ENCODE data around the gene ADIRF. TPM values are rescaled to one million over a fixed set of nuclear protein-coding genes. Genes with fewer than 3 reads are reported as not detected.

Gene ADIRF
- total RNA-seq, 1 donor from 2014 or later: not detected

- Mint-ChIP-seq H3K9me3 (ENCODE audit: unreplicated experiment) (no peaks in the 10 kb centered on the region), H3K27ac (ENCODE audit: unreplicated experiment) (no peak overlapping the region), H3K4me3 (ENCODE audit: unreplicated experiment) (no peak overlapping the region), H3K27me3 (ENCODE audit: low read depth, unreplicated experiment) (peaks cover 9% of the 10 kb centered on the region), H3K4me1 (ENCODE audit: low read depth, unreplicated experiment) (peaks cover 12% of the 10 kb centered on the region), H3K36me3 (ENCODE audit: low read depth, unreplicated experiment) (peaks cover 3% of the 10 kb centered on the region)
- no peak overlapping the region for H3K9ac ChIP-seq (ENCODE audit: low read length)
- H3K79me2 ChIP-seq (ENCODE audit: insufficient read depth, low read length): no peaks in the 10 kb centered on the region
- H3K4me3 ChIP-seq (ENCODE audit: insufficient read depth, low read depth, low read length): no peak overlapping the region
- H3K36me3 ChIP-seq (ENCODE audit: insufficient read depth, low read length): no peaks in the 10 kb centered on the region
- no peak for FAIRE-seq
- TF ChIP-seq CTCF (IDR thresholded peaks at IDR 0.05; ENCODE audit: insufficient read depth, low read depth, low read length) (no peak), EZH2 (IDR thresholded peaks at IDR 0.05; ENCODE audit: insufficient read depth, low read length) (no peak)
- H3K4me2 ChIP-seq (ENCODE audit: low read length): no peak overlapping the region
- H4K20me1 ChIP-seq (ENCODE audit: insufficient read depth, low read length): no peaks in the 10 kb centered on the region
- no peak overlapping the region for H2AFZ ChIP-seq (ENCODE audit: low read depth, low read length)
- H3K4me1 ChIP-seq (ENCODE audit: insufficient read depth, low read length): peaks cover 27% of the 10 kb centered on the region
- H3K27ac ChIP-seq (ENCODE audit: low read depth, low read length): no peak overlapping the region
- DNase-seq (ENCODE audit: low read depth): no peak
- no peaks in the 10 kb centered on the region for H3K9me3 ChIP-seq (ENCODE audit: insufficient read depth, low read depth, low read length)
- H3K27me3 ChIP-seq (ENCODE audit: insufficient read depth, low read length): no peaks in the 10 kb centered on the region
Observed at GRCh38 chr10:86962981-86963310, 5.3 kb upstream of the ADIRF start.

GRCh38 chr10:86963341-86963919, 4.9 kb upstream of the ADIRF start:
- Mint-ChIP-seq H3K36me3 (ENCODE audit: low read depth, unreplicated experiment) (peaks cover 3% of the 10 kb centered on the region), H3K9me3 (ENCODE audit: unreplicated experiment) (no peaks in the 10 kb centered on the region), H3K27me3 (ENCODE audit: low read depth, unreplicated experiment) (peaks cover 9% of the 10 kb centered on the region), H3K27ac (ENCODE audit: unreplicated experiment) (no peak overlapping the region), H3K4me1 (ENCODE audit: low read depth, unreplicated experiment) (peaks cover 12% of the 10 kb centered on the region), H3K4me3 (ENCODE audit: unreplicated experiment) (no peak overlapping the region)
- Histone ChIP-seq H3K9ac (ENCODE audit: low read length) (no peak overlapping the region), H3K4me2 (ENCODE audit: low read length) (no peak overlapping the region), H3K4me3 (ENCODE audit: insufficient read depth, low read depth, low read length) (no peak overlapping the region), H3K36me3 (ENCODE audit: insufficient read depth, low read length) (no peaks in the 10 kb centered on the region), H3K27ac (ENCODE audit: low read depth, low read length) (no peak overlapping the region), H3K27me3 (ENCODE audit: insufficient read depth, low read length) (no peaks in the 10 kb centered on the region), H3K4me1 (ENCODE audit: insufficient read depth, low read length) (peaks cover 30% of the 10 kb centered on the region), H4K20me1 (ENCODE audit: insufficient read depth, low read length) (no peaks in the 10 kb centered on the region), H3K79me2 (ENCODE audit: insufficient read depth, low read length) (no peaks in the 10 kb centered on the region), H2AFZ (ENCODE audit: low read depth, low read length) (no peak overlapping the region), H3K9me3 (ENCODE audit: insufficient read depth, low read depth, low read length) (no peaks in the 10 kb centered on the region)
- FAIRE-seq (no peak), DNase-seq (ENCODE audit: low read depth) (no peak)
- no peak for TF ChIP-seq CTCF (IDR thresholded peaks at IDR 0.05; ENCODE audit: insufficient read depth, low read depth, low read length)
- no peak for TF ChIP-seq EZH2 (IDR thresholded peaks at IDR 0.05; ENCODE audit: insufficient read depth, low read length)

GRCh38 chr10:86964061-86964846, 4.0 kb upstream of the ADIRF start:
- Histone ChIP-seq H3K4me2 (ENCODE audit: low read length) (no peak overlapping the region), H3K4me1 (ENCODE audit: insufficient read depth, low read length) (peaks cover 29% of the 10 kb centered on the region), H3K4me3 (ENCODE audit: insufficient read depth, low read depth, low read length) (no peak overlapping the region), H3K79me2 (ENCODE audit: insufficient read depth, low read length) (no peaks in the 10 kb centered on the region), H4K20me1 (ENCODE audit: insufficient read depth, low read length) (no peaks in the 10 kb centered on the region), H2AFZ (ENCODE audit: low read depth, low read length) (no peak overlapping the region), H3K36me3 (ENCODE audit: insufficient read depth, low read length) (no peaks in the 10 kb centered on the region), H3K9ac (ENCODE audit: low read length) (no peak overlapping the region), H3K9me3 (ENCODE audit: insufficient read depth, low read depth, low read length) (no peaks in the 10 kb centered on the region), H3K27ac (ENCODE audit: low read depth, low read length) (no peak overlapping the region), H3K27me3 (ENCODE audit: insufficient read depth, low read length) (no peaks in the 10 kb centered on the region)
- Mint-ChIP-seq H3K36me3 (ENCODE audit: low read depth, unreplicated experiment) (peaks cover 3% of the 10 kb centered on the region), H3K4me1 (ENCODE audit: low read depth, unreplicated experiment) (peaks cover 10% of the 10 kb centered on the region), H3K27ac (ENCODE audit: unreplicated experiment) (no peak overlapping the region), H3K9me3 (ENCODE audit: unreplicated experiment) (no peaks in the 10 kb centered on the region), H3K4me3 (ENCODE audit: unreplicated experiment) (no peak overlapping the region), H3K27me3 (ENCODE audit: low read depth, unreplicated experiment) (peaks cover 9% of the 10 kb centered on the region)
- no peak for TF ChIP-seq EZH2 (IDR thresholded peaks at IDR 0.05; ENCODE audit: insufficient read depth, low read length)
- TF ChIP-seq CTCF (IDR thresholded peaks at IDR 0.05; ENCODE audit: insufficient read depth, low read depth, low read length): no peak
- FAIRE-seq (no peak), DNase-seq (ENCODE audit: low read depth) (no peak)

Measured in astrocyte (in vitro differentiated cells and primary cell).